Measurements from ENCODE around the gene SRPX. TPM values are rescaled to one million over a fixed set of nuclear protein-coding genes. Genes with fewer than 3 reads are reported as not detected.

Gene SRPX
- polyA plus RNA-seq, 1 donor, result 54.1 TPM

- no peak for DNase-seq
Measured at GRCh38 chrX:38129366-38129765, 91.3 kb downstream of the SRPX start.

GRCh38 chrX:38127961-38128360, 92.7 kb downstream of the SRPX start:
- no peak for DNase-seq

DNA sequence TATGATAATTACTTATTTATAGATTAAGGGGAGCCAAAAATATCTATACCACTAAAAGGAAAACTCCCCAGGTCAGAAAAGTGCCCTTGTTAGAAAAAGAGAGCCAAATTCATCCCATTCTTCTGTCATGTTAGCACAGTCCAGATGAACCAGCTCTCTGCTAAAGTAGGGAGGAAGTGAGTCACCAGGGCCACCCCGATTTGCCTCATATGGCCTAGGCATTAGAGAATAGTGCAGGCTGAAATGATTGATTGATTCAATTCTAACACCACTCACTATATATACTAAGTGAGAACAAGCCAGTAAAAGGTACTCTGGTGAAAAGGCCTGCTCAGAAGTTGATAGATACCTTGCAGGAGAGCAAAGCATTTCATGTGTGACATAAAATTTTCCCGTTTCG, 94.5 kb downstream of the SRPX start:
- DNase-seq, result no peak

- DNase-seq, result no peak
Measured at GRCh38 chrX:38124000-38124399, 96.7 kb downstream of the SRPX start.

DNA sequence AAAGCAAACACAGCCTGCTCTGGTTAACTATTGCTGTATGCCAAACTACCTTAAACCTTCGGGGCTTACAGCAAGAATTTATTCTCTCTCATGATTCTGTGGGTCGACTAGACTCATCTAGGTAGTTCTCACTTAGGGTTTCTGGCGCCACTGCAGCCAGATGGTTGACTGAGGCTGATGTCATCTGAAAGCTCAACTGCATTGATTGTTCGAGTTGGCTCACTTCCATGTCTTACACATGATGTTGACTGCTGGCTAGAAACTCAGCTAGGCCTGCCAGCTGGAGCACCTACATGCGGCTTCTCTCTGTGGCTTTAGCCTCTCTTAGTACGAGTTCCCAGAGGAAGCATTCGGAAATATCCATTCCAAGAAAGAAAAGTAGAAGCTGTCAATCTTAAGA, 103.2 kb downstream of the SRPX start:
- peak; percentile 15 for DNase-seq

GRCh38 chrX:38116706-38117105, 104.0 kb downstream of the SRPX start:
- no peak for DNase-seq

DNA sequence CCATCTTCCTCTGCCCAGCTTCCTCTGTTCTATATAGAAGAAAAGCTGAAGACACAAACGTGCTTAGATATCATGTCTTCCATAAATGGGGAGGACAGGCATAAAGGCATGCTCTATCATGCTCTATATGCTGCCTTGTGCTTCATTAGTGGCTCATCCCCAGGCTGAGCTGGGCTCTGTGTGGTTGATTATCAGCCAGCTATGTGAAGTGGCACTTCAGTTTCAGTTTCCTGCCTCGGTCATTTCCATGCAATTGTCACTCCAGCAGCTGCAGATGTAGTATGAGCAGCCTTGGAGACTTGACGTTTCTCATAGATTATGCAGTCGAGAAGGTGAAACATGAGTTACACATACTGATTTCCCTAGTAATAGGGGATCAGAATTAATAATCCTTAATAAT, 108.1 kb downstream of the SRPX start:
- no peak for DNase-seq

- no peak for DNase-seq
Measured at GRCh38 chrX:38111196-38111595, 109.5 kb downstream of the SRPX start.

- no peak for DNase-seq
Measured at GRCh38 chrX:38110231-38110630, 110.4 kb downstream of the SRPX start.

DNA sequence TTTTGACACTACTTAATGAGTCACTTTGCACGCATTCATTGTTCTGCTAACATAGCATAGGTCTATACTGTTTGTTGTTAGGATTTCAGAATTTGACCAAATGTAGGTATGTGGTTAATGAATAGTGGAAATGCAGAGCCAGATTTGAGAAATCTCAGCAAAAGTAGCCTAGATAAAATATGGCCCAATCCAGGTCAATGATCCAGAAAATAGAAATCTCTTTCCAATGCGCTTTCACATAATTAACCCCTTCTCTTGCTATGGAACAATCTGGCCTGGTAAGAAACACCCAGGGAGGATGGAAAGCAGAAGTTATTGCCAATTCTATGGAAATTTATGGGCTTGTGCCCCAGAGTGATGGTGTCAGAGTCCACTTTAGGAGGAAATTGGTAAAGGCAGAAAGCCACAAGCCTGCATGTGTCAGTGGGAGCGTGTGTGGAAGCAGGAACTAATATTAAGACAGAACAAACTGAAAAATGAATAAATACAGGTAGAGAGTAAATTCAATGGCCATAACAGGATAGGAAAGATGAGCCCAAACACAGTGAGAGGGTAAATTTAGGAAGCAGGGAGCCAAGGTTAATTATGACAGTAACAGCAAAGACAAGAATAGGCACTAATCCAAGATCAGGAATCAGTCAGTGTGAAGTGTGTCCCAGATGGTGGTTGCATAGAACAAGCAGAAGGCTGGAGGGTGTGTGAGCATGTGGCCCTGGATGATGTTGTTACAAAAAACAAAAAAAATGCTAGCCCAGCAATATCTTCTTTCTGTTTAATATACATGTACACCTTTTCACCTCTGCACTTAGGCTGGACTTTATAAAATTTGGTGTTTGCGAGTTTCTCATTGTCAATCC, 111.4 kb downstream of the SRPX start:
- no peak for DNase-seq

- no peak for DNase-seq
Measured at GRCh38 chrX:38108364-38108763, 112.3 kb downstream of the SRPX start.

GRCh38 chrX:38106991-38107655, 113.5 kb downstream of the SRPX start:
- DNase-seq, result no peak

GRCh38 chrX:38105216-38105725, 115.4 kb downstream of the SRPX start:
- DNase-seq, result no peak

- no peak for DNase-seq
Measured at GRCh38 chrX:38103857-38104812, 116.5 kb downstream of the SRPX start.

- DNase-seq, result no peak
Measured at GRCh38 chrX:38102875-38103274, 117.8 kb downstream of the SRPX start.

DNA sequence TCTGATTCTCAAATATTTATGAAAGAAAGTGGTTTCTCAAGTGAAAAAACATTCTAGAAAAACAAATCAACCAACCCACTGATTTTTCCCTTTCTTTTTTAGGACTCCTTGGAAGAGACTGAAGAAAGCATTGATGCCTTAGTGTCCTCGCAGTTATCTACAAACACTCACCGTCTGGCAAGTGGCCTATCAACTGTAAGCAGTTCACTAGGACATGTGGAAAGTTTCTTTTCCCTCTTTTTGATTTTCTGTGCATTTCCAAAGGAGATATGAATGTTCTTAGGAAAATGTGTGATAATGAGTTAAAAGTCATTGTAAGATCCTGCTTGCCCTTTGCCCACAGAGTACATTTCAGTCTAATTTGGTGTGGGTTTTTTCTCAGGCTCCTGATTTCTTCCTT, 118.4 kb downstream of the SRPX start:
- DNase-seq, result no peak

GRCh38 chrX:38099688-38100087, 121.0 kb downstream of the SRPX start:
- no peak for DNase-seq

Other genes with a start within 250 kb of the SRPX start
- gene SYTL5, start 214.3 kb downstream of the SRPX start, polyA plus RNA-seq (ENCODE audit: insufficient read length), result 0.05 TPM
- 7.7 TPM for gene RPGR, start 106.6 kb upstream of the SRPX start, polyA plus RNA-seq (ENCODE audit: insufficient read length)
- not detected for gene OTC, start 131.7 kb upstream of the SRPX start, polyA plus RNA-seq (ENCODE audit: insufficient read length)